Endothelial cell of hepatic sinusoid (primary cell): ENCODE data around the gene DYRK1A.

Experiments
- in situ Hi-C: cut with HindIII; loops from 2 replicates; pipeline ENCODE4 v1.10.0; 2017; ENCODE audit warnings: low sequenced_read_pairs

Gene DYRK1A

DNA sequence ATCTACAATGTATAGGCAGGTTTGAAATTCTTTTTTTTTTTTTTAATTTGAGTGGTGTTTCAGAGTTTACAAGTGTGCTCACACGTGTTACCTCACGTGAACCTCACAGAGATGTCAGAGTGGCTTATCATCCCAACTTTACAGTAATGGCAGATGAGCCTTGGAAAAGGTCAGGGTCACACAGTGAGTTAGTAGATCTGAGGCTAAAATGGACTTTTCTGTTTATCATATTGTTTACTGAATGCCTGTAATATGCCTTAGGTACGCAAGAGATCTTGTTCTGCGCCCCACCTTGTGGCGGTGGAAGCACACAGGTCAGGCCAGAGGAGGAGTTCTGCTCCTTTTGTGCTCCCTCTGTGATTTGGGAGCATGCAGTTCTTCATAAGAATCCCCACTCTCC lies 80.0 kb downstream of the DYRK1A start:
- in situ Hi-C loops: no loop called here

DNA sequence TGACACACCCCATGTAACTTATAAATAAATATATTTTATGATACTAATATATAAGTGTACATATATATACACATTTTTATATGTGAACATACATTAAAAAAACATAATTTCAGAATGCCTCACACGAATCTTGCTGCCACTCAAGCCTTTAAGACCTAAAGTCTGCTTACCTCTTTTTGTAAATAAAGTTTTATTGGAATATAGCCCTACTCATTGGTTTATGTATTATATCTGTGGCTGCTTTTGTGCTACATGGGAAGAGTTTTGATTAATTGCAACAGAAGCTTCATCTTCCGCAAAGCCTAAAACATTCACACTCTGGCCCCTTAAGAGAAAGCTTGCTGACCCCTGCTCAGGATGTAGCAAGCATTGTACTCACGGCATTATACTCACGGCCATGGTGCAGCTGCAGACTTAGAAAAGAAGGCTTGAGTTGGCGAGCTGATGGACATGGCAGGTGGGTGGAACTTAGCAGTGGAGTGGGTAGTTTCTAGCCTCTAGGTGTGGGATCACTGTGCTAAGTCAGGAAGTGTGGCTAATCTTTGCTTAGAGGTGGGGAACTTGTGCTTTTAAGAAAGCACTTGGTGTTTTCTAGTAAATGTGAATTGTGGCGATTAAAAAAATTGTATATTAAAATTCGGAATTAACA lies 80.8 kb downstream of the DYRK1A start:
- in situ Hi-C loops: no loop called here

DNA sequence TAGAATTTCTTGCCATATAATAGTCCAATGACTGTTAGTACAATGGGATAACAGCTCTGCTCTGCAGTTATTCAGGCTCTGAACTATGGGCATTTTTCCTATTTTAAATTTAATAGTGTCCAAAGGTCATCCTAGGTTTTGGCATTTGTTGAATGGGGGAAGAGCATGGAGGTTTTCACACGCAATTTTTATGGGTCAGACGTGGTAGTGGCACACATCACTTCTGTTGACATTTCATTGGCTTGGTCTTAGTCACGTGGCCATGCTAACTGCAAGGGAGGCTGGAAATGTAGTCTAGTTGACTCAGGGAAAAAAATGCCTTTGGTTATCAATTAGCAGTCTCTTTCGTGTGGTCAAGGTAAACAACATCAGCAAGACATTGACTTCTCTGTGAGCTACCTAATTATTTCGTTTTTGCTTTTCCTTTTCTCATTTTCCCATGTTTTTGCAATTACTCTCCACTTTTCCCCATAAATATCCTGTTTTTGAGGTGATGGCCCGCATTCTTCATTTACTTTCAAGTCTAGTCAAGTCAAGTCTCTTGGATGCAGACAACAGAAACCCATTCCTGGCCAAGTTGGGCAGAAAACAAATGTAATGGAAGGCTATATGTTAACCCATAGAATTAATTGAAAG lies 82.8 kb downstream of the DYRK1A start:
- in situ Hi-C loops: no loop called here

DNA sequence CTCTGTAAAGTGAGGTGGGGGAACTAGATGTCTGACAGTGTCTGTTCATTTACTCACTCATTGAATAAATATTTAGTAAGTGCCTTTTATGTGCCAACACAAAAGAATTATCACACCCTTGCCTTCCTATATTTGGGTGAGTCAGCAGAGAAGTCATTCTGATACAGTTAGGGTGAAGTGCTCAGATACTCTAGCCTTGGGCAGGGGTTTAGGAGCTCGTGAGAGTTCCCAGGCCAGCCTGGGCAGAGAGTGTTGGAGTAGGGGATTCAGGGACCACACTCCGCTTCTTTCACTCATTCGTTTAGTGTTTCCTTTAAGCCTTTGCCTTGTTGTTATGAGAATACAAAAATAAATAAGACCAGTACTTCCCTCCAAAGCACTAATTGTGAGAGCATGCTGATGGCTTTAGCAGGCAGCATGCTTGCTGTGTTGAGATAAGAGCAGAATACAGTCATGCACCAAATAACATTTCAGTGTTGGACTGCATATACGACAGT lies 83.9 kb downstream of the DYRK1A start:
- in situ Hi-C loops: no loop called here

DNA sequence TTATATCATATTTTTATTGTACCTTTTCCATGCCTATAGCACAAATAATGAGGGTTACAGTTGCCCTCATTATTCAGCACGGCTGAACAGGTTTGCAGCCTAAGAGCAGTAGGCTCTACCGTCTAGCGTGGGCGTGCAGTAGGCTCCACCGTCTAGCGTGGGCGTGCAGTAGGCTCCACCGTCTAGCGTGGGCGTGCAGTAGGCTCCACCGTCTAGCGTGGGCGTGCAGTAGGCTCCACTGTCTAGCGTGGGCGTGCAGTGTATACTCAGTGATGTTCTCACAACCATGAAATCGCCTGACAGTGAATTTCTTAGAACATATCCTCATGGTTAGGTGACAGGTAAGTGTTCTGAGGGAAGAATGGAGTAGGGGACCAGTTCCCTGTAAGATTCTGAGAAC lies 84.9 kb downstream of the DYRK1A start:
- in situ Hi-C loops: no loop called here

DNA sequence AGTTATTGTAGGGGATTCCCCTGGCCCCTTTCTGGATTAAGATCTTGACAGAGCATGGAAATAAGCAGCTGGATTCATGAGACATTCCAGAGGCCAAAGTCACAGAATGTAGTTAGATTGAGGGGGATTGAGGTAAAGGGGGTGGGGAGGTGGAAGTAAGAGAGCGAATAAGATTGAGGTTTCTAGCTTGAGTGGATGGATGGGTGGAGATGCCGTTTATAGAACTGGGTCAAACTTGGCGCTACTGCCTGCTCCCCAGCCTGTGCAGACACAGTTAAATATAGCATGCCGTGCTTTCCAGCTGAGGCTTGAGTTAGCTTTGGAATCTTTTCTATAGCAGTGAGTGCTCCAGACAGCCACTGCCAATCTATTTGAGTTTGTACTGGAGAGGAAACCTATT lies 85.7 kb downstream of the DYRK1A start:
- in situ Hi-C loops: no loop called here

DNA sequence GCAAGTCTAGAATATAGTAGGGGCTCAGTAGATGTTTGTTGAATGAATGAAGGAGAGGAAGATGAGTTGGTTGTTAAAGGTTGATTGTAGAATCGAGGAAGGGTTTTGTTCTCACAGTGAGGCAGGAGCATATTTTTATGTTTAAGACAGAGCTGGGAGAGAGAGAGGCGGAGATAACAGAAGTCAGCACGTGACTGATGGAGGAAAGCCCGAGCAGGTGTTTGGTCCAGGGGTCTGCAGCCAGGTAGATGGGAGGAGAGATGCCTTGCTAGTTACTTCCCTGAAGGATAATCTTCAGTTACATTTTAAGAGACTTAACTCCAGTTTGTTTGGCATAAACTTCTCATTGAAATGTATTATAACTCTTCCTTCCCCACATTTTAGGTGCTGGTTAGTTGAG lies 86.8 kb downstream of the DYRK1A start:
- in situ Hi-C loops: no loop called here

DNA sequence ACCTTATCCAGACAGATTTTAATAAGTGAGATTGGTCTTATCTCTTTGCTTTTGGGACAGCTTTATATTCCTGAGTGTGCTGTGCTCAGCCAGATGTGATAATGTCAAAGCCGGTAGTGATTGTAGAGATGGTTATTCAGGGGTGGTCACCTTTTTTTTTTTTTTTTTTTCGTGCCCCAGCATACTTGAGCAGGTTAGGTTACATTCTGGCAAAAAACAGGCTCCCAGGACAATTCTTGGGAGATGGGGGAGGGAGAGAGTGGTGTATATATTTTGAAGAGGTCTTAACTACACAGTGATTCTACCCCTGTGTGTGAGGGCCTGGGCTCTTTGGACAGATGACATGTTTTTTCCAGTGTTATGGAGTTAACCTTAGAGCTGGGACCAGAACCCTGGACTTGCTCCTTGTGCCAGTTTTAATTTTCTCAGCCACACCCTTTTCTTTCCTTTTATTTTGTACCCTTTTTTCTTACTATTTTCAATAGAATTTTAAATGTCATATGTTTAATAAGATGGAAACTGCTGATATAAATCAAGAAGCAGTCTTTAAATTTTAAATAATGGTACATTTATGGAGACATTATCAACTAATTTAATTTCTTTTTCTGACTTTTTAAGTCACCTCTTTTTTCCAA lies 88.4 kb downstream of the DYRK1A start:
- in situ Hi-C loops: no loop called here

DNA sequence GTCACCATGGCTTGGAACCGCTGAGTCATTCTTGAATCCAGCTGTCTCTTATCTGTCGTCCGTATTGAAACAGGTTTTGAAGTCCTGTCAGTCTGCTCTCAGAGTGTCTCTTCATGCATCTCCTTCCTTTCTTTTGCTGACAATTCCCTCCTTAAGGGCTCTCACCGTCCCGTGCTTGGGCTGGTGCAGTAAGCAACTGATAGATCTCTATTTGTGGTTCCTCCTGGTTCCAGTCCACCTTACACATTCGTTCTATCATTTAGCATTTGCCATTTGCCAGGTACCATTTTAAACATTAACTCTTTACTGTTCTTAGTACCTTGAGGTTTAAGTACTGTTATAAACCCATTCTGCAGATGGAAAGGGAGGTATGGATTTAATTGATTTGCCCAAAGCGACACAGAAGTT lies 88.9 kb downstream of the DYRK1A start:
- in situ Hi-C loops: no loop called here

DNA sequence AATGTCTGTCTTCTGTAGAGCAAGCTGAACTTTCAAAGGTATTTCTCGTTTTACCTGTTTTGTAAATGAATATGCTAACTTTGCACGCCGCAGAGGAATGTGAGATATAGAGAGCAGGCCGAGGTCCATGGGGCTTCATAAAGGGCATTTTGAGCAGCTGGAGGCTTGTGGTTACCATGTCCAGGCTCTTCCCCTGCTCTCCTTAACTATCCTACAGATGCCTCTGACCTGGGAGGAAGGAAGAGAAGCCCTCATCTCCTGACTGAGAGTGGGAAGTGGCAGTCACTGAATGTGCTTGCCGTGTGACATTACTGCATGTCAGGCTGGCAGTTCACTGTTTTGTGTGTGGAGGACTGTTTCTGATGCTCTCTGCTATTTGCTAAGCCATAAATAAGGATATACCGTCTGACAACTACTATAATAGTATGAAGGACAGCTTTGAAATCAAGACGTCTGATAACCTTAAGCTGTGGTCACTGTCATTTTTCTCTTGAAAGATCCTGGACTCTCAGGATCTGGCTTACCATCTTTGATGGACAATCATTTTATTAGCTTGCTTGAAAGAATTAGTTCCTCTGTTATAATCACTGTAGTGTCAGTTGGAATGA lies 92.2 kb downstream of the DYRK1A start:
- in situ Hi-C loops: no loop called here

DNA sequence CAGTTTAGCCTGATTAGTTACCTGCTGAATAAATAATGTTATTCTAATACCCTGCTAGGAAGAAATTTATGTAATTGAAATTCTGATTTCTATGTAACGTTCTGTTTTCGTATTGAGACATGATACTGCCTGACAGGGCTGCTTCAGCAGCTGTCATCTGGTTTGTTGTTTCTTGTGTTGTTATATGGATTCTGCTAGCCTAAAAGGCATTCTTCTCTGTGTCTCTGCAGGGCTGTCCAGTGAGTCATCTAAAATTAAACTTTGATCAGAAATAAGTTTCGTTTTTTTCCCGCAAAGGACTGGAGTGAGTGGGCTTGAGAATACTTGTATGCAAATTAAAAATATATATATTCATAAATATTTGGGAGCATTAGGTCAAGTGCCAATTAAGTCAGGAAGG lies 93.0 kb downstream of the DYRK1A start:
- in situ Hi-C loops: no loop called here

DNA sequence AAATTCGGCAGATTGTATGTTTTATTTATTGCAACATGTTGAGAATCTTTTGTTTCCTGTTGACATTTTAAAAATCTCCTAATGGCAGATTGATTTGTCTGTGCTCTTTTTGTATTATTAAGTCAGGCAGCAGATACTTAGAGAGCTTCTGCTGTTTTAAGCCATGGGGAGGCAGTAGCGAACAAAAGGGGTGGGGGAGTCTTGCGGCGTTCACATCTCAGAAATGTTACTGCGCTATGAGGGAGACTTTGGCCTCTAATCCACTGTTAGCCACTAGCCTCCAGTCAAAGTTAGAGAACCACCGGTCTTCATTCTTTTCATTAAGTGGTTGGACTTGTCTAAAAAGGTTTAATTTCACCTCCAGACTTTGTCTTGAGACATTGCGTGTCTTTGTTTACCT lies 93.6 kb downstream of the DYRK1A start:
- in situ Hi-C loops: loop anchor here (10.0 kb wide), 2 partner anchors 205 to 295 kb away; no protein-coding TSS in a partner anchor

DNA sequence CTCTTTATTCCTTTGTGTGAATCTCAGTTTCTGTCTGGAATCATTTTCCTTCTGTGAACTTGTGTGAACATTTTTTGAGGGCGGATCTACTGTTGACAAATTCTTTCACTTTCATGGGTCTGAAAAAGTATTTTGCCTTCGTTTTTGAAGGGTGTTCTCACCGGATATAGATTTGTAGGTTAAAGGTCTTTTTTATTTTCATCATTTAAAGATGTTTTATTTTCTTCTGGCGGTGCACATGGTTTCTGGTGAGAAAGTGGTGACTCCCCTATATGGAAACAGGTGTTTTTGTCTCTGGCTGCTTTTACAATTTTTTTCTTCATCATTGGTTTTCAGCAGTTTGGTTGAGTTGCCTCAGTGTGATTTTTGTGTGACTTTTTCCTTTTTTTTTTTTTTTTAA lies 94.9 kb downstream of the DYRK1A start:
- in situ Hi-C loops: loop anchor here (10.0 kb wide), 2 partner anchors 207 to 297 kb away; no protein-coding TSS in a partner anchor

DNA sequence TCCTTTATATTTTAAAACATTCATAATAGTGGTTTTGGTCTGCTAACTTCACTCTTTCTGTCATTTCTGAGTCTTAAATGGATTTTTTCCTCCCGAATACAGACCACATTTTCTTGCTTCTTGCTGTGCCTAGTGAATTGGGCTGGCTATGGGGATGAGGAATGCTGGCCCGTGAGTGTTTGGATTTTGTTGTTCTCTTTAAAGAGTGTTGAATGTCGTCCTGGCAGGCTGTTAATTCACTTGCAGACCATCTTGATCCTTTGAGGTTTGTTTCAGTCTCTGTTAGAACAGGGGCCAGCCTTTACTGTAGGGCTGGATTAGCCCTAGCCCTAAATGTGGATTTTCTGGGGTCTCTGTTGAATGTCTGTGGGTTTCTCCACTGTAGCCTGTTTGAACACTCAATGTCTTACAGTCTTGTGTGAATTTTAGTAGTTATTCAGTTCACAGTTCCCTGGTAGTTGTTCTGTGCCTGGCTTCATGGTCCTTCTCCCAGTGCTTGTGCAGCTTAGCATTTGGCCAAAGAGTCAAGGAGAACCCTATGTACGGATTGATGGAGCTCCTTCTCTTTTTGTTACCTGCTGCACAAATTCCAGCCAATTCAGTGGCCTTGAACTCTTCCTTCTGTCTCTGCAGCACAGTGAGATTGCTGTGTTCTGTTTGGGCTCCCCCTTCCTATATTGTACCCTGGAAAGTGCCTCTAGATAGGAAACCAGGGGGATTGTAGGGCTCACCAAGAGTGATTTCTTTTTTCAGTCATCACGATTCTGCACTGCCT lies 95.7 kb downstream of the DYRK1A start:
- in situ Hi-C loops: loop anchor here (10.0 kb wide), 2 partner anchors 207 to 297 kb away; no protein-coding TSS in a partner anchor

DNA sequence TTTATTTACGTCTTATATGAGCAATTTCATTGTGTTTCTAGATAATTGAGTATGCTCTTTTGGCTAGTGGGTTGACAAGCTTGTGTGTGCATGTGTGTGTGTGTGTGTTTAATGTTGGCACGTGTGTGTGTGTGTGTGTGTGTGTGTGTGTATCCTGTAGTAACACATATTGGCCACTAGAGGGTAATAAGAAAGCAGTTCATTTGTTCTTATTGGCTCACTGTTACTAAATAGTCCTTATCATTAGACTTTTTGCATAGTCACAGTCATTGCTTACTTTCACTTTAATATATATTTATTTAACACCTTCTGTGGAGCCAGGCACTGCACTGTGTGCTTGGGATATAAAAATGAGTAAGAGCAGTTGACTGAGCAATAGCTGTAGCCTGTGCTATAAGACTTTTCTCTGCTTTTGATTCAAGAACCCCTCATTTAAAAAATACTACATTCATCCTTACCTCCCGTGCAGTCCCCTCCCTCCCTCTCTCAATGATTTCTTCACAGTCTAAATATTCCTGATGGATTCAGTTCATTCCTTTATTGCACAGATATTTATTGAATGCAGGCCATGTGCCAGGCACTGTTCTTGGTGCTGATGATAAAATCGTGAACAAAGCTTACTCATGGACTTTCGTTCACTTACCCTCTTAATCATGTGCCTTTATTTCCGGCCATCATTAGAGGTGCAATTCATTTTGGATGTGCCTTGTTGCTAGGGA lies 96.7 kb downstream of the DYRK1A start:
- in situ Hi-C loops: loop anchor here (10.0 kb wide), 2 partner anchors 208 to 298 kb away; no protein-coding TSS in a partner anchor

DNA sequence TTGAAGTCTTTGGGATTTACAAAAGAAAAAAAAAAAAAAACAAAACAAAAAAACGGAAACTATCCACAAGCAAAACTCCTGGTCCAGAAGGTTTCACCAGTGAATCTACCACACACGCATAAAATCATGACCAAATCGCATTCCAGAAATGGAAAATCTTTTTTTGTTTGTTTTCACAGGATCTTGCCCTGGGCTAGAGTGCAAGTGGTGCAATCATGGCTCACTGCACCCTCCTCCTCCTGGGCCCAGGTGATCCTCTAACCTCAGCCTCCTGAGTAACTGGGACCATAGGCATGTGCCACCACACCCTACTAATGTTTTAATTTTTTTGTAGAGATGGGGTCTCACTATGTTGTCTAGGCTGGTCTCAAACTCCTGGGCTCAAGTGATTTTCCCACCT lies 100.5 kb downstream of the DYRK1A start:
- in situ Hi-C loops: loop anchor here (5.0 to 10.0 kb wide), 3 partner anchors 35 to 302 kb away; no protein-coding TSS in a partner anchor

DNA sequence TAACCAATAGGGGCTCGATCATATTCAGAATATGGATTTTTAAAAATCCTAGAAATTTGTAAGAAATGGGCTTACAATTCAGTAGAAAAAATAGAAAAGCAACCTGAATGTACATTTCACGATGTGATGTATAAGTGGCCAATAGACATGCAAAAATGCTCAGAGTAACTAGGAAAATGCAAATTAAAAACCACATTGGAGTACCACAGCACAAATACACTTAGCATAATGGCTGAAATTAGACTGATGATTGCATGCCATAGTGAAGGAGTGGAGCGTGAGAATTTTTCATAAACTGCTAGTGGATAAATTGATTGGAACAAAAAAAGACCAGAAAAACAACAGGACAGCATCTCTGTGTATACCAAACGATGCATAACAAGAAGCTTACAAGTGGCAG lies 102.3 kb downstream of the DYRK1A start:
- in situ Hi-C loops: loop anchor here (5.0 to 10.0 kb wide), 3 partner anchors 37 to 304 kb away; no protein-coding TSS in a partner anchor

DNA sequence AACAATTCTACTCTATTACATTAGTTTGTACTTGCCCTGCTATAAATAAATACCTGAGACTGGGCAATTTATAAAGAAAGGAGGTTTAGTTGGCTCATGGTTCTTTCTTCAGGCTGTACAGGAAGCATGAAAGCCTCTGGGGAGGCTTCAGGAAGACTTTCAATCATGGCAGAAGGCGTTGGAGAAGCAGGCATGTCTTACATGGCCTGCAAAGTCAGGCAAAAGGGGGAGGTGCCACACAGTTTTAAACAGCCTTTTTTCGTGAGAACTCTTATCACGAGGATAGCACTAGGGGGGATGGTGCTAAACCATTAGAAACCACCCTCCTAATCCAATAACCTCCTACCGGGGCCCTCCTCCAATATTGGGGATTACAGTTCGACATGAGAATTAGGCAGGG lies 102.9 kb downstream of the DYRK1A start:
- in situ Hi-C loops: loop anchor here (5.0 to 10.0 kb wide), 3 partner anchors 37 to 305 kb away; no protein-coding TSS in a partner anchor

DNA sequence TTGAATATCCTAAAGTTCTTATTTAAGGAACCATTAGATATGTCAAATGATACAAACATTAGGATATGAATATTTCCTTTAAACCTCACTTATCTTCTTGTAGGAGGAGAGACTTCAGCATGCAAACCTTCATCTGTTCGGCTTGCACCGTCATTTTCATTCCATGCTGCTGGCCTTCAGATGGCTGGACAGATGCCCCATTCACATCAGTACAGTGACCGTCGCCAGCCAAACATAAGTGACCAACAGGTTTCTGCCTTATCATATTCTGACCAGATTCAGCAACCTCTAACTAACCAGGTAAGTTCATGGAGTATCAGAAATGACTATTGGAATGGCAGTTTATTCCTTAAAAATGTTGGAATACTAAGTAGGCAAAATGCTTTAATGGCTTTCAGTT lies 106.0 kb downstream of the DYRK1A start:
- in situ Hi-C loops: loop anchor here (5.0 kb wide), 1 partner anchor 40 kb away; no protein-coding TSS in a partner anchor

DNA sequence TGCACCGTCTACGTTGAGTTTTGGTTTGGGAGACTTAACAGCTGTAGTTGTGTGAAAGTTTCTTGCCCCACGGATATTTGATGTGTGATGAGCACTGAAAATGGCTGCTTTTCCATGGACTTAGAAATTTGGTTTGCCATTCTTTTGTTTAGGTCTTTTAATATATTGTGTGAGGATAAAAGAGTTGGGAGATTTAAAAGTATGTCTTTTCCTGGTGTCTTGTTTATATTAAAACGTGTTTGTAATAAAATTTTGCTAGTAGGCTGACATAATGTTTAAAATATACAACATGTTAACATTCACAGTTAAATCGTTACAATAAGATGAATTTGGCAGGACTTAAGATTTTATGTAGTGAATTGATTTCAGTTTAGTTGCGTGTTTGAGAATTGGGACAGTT lies 106.9 kb downstream of the DYRK1A start:
- in situ Hi-C loops: loop anchor here (5.0 kb wide), 1 partner anchor 39 kb away; no protein-coding TSS in a partner anchor
